Measurements from ENCODE around the gene GPR137C. TPM values are rescaled to one million over a fixed set of nuclear protein-coding genes. Genes with fewer than 3 reads are reported as not detected.

GPR137C gene
- polyA plus RNA-seq (2013) = 1.4 and 1.6 TPM in 2 replicates

DNA sequence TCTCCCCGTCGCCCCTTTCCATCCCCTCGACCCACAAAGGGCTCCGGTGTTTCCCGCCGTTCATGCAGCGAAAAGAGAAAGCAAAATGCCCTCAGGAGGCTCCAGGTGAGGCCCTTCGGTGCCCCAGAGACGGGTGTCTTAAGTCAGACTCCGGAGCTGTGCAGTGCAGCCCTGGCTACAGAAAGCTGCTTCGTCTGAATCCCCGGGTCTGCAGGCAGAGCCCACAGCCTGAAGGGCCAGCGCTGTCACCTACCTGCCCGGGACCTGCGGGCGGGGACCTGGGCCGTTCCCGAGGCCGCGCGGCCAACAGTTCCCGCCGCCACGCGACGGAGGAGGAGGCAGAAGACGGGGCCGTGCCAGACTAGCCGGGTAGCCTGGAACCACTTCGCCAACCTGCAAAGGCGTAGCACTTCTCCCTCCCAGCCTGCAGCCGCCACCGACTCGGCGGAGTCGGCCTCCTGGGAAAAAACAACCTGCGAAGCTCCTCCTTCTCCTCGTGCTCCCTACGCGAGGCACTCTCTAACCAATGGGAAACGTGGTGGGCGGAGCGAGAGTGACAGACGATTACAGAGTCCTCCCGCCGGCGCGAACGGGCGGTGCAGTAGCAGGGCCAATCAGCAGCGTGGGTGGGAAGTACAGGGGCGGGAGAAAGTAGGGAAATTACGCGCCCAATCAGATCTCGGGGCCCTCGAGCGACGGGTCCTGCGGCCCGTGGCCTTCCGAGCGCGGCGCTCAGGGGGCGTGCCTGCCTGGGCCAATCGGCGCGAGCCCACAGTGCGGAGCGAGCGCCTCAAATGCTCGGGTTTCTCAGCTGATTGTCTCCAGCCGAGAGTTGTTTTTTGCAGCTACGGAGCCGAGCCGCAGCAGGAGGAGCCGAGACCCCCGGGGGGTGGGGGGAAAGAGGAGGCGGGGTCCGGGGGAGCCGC is at the start of gene GPR137C, which contains the start of gene TXNDC16:
GPR137C (plus strand) TSS at position 774 of the 926 bp plus-strand sequence. CDS start 312 bp downstream, outside the sequence.
TXNDC16 (minus strand) TSS at position 443 of the 926 bp plus-strand sequence. CDS start 8,948 bp downstream, outside the sequence.
- Histone ChIP-seq H3K79me2 (ENCODE audit: control insufficient read depth, insufficient read depth, low read length, poor library complexity) (no peaks in the 10 kb centered on the region), H2BK5ac (ENCODE audit: low read depth, low read length, poor library complexity) (no peak within 1 kb of the TSS), H3K4me3 (ENCODE audit: low read depth, low read length) (peak within 1 kb of the TSS; percentile 87), H3K4me1 (ENCODE audit: control insufficient read depth in 1 of 2, insufficient read depth in 2 of 2, low read length in 2 of 2) (peaks cover 0 to 2% of the 10 kb centered on the region in 2 experiments), H3K9me3 (ENCODE audit: insufficient read depth, low read depth, low read length) (no peaks in the 10 kb centered on the region), H3K14ac (ENCODE audit: low read length) (peak within 1 kb of the TSS; percentile 6), H3K23ac (ENCODE audit: low read length) (no peak within 1 kb of the TSS), H3K79me1 (ENCODE audit: low read length) (no peaks in the 10 kb centered on the region), H3K4ac (ENCODE audit: low read depth, low read length) (no peak within 1 kb of the TSS), H4K91ac (ENCODE audit: low read depth, low read length) (no peak within 1 kb of the TSS), H4K8ac (ENCODE audit: low read depth, low read length) (peak within 1 kb of the TSS; percentile 40), H4K12ac (ENCODE audit: low read depth, low read length) (no peak within 1 kb of the TSS), H3K9ac (ENCODE audit: low read length) (peak within 1 kb of the TSS; percentile 57), H3K27ac (ENCODE audit: low read depth, low read length) (peak within 1 kb of the TSS; percentile 60), H2BK120ac (ENCODE audit: insufficient read depth, low read length, poor library complexity) (no peak within 1 kb of the TSS), H3K18ac (ENCODE audit: low read length) (no peak within 1 kb of the TSS), H3K27me3 (ENCODE audit: insufficient read depth, low read length) (no peaks in the 10 kb centered on the region), H2AK5ac (ENCODE audit: low read length) (no peak within 1 kb of the TSS), H3K36me3 (ENCODE audit: control insufficient read depth in 1 of 2, insufficient read depth in 2 of 2, low read length in 2 of 2) (no peaks in the 10 kb centered on the region), H3K4me2 (ENCODE audit: low read length) (peak within 1 kb of the TSS; percentile 98), H2BK12ac (ENCODE audit: low read length) (no peak within 1 kb of the TSS), H2AFZ (ENCODE audit: insufficient read depth, low read length, poor library complexity) (peak within 1 kb of the TSS; percentile 91)
- DNase-seq = peak; percentile 100
- WGBS (ENCODE audit: extremely low coverage, insufficient coverage, insufficient read length) = no CpG with 5 or more reads among the region's 81 CpGs

GRCh38 chr14:52513249-52513648 is 39.4 kb upstream of the GPR137C start:
- Histone ChIP-seq H3K4me3 (ENCODE audit: low read depth, low read length) (no peak overlapping the region), H4K91ac (ENCODE audit: low read depth, low read length) (no peak overlapping the region), H3K36me3 (ENCODE audit: control insufficient read depth in 1 of 2, insufficient read depth in 2 of 2, low read length in 2 of 2) (no peaks in the 10 kb centered on the region)

GRCh38 chr14:52514046-52514811 is 38.4 kb upstream of the GPR137C start:
- Histone ChIP-seq H3K4me3 (ENCODE audit: low read depth, low read length) (no peak overlapping the region), H3K4me1 (ENCODE audit: control insufficient read depth in 1 of 2, insufficient read depth in 2 of 2, low read length in 2 of 2) (no peaks in the 10 kb centered on the region), H4K8ac (ENCODE audit: low read depth, low read length) (no peak overlapping the region), H3K36me3 (ENCODE audit: control insufficient read depth in 1 of 2, insufficient read depth in 2 of 2, low read length in 2 of 2) (no peaks in the 10 kb centered on the region), H2BK120ac (ENCODE audit: insufficient read depth, low read length, poor library complexity) (no peak overlapping the region), H2AK5ac (ENCODE audit: low read length) (no peak overlapping the region), H4K91ac (ENCODE audit: low read depth, low read length) (no peak overlapping the region), H2BK5ac (ENCODE audit: low read depth, low read length, poor library complexity) (no peak overlapping the region), H3K23ac (ENCODE audit: low read length) (no peak overlapping the region), H3K79me2 (ENCODE audit: control insufficient read depth, insufficient read depth, low read length, poor library complexity) (no peaks in the 10 kb centered on the region), H3K14ac (ENCODE audit: low read length) (no peak overlapping the region), H3K9me3 (ENCODE audit: insufficient read depth, low read depth, low read length) (no peaks in the 10 kb centered on the region), H2BK12ac (ENCODE audit: low read length) (no peak overlapping the region), H4K12ac (ENCODE audit: low read depth, low read length) (no peak overlapping the region), H2AFZ (ENCODE audit: insufficient read depth, low read length, poor library complexity) (no peak overlapping the region), H3K9ac (ENCODE audit: low read length) (no peak overlapping the region), H3K79me1 (ENCODE audit: low read length) (no peaks in the 10 kb centered on the region), H3K18ac (ENCODE audit: low read length) (no peak overlapping the region), H3K4ac (ENCODE audit: low read depth, low read length) (no peak overlapping the region), H3K27ac (ENCODE audit: low read depth, low read length) (no peak overlapping the region), H3K27me3 (ENCODE audit: insufficient read depth, low read length) (no peaks in the 10 kb centered on the region), H3K4me2 (ENCODE audit: low read length) (no peak overlapping the region)
- WGBS (ENCODE audit: extremely low coverage, insufficient coverage, insufficient read length) = no CpG with 5 or more reads among the region's 4 CpGs
- no peak for DNase-seq

More at GRCh38 chr14:52513249-52513648, 39.4 kb upstream of the GPR137C start:
- H2BK5ac ChIP-seq (ENCODE audit: low read depth, low read length, poor library complexity) = no peak overlapping the region
- no CpG with 5 or more reads among the region's 1 CpG for WGBS (ENCODE audit: extremely low coverage, insufficient coverage, insufficient read length)
- no peaks in the 10 kb centered on the region for H3K27me3 ChIP-seq (ENCODE audit: insufficient read depth, low read length)
- no peak overlapping the region for H3K18ac ChIP-seq (ENCODE audit: low read length)
- no peak overlapping the region for H3K4me2 ChIP-seq (ENCODE audit: low read length)
- no peak for DNase-seq
- H2BK120ac ChIP-seq (ENCODE audit: insufficient read depth, low read length, poor library complexity) = no peak overlapping the region
- no peak overlapping the region for H3K9ac ChIP-seq (ENCODE audit: low read length)
- H3K9me3 ChIP-seq (ENCODE audit: insufficient read depth, low read depth, low read length) = no peaks in the 10 kb centered on the region
- H3K4ac ChIP-seq (ENCODE audit: low read depth, low read length) = no peak overlapping the region
- H4K8ac ChIP-seq (ENCODE audit: low read depth, low read length) = no peak overlapping the region
- H2AFZ ChIP-seq (ENCODE audit: insufficient read depth, low read length, poor library complexity) = no peak overlapping the region
- no peak overlapping the region for H3K23ac ChIP-seq (ENCODE audit: low read length)
- H4K12ac ChIP-seq (ENCODE audit: low read depth, low read length) = no peak overlapping the region
- H2AK5ac ChIP-seq (ENCODE audit: low read length) = no peak overlapping the region
- H2BK12ac ChIP-seq (ENCODE audit: low read length) = no peak overlapping the region
- H3K27ac ChIP-seq (ENCODE audit: low read depth, low read length) = no peak overlapping the region
- H3K4me1 ChIP-seq (ENCODE audit: control insufficient read depth in 1 of 2, insufficient read depth in 2 of 2, low read length in 2 of 2) = no peaks in the 10 kb centered on the region
- H3K79me1 ChIP-seq (ENCODE audit: low read length) = no peaks in the 10 kb centered on the region
- no peak overlapping the region for H3K14ac ChIP-seq (ENCODE audit: low read length)
- H3K79me2 ChIP-seq (ENCODE audit: control insufficient read depth, insufficient read depth, low read length, poor library complexity) = no peaks in the 10 kb centered on the region

- Histone ChIP-seq H2BK5ac (ENCODE audit: low read depth, low read length, poor library complexity) (no peak overlapping the region), H2BK120ac (ENCODE audit: insufficient read depth, low read length, poor library complexity) (no peak overlapping the region), H3K14ac (ENCODE audit: low read length) (no peak overlapping the region), H3K4me1 (ENCODE audit: control insufficient read depth in 1 of 2, insufficient read depth in 2 of 2, low read length in 2 of 2) (peaks cover 0 to 4% of the 10 kb centered on the region in 2 experiments), H4K8ac (ENCODE audit: low read depth, low read length) (no peak overlapping the region), H2AFZ (ENCODE audit: insufficient read depth, low read length, poor library complexity) (no peak overlapping the region), H3K79me2 (ENCODE audit: control insufficient read depth, insufficient read depth, low read length, poor library complexity) (no peaks in the 10 kb centered on the region), H3K36me3 (ENCODE audit: control insufficient read depth in 1 of 2, insufficient read depth in 2 of 2, low read length in 2 of 2) (no peaks in the 10 kb centered on the region), H3K9me3 (ENCODE audit: insufficient read depth, low read depth, low read length) (no peaks in the 10 kb centered on the region), H3K18ac (ENCODE audit: low read length) (no peak overlapping the region), H3K27me3 (ENCODE audit: insufficient read depth, low read length) (no peaks in the 10 kb centered on the region), H3K27ac (ENCODE audit: low read depth, low read length) (no peak overlapping the region), H3K23ac (ENCODE audit: low read length) (no peak overlapping the region), H3K4me3 (ENCODE audit: low read depth, low read length) (no peak overlapping the region), H4K91ac (ENCODE audit: low read depth, low read length) (no peak overlapping the region), H3K4ac (ENCODE audit: low read depth, low read length) (no peak overlapping the region), H2BK12ac (ENCODE audit: low read length) (no peak overlapping the region), H3K4me2 (ENCODE audit: low read length) (no peak overlapping the region), H3K9ac (ENCODE audit: low read length) (no peak overlapping the region), H2AK5ac (ENCODE audit: low read length) (no peak overlapping the region), H4K12ac (ENCODE audit: low read depth, low read length) (no peak overlapping the region), H3K79me1 (ENCODE audit: low read length) (no peaks in the 10 kb centered on the region)
- no peak for DNase-seq
- no CpG with 5 or more reads among the region's 1 CpG for WGBS (ENCODE audit: extremely low coverage, insufficient coverage, insufficient read length)
Measured at GRCh38 chr14:52522033-52522432, 30.6 kb upstream of the GPR137C start.
